GM23338 (cell line): Measurements from ENCODE around the gene ZCCHC12. TPM values are rescaled to one million over a fixed set of nuclear protein-coding genes. Genes with fewer than 3 reads are reported as not detected.

Experiments
- ATAC-seq: fragments of 200-7000 bp; cut with Tn5 transposase; 3 replicates; pipeline ENCODE4 v1.9.1; 2020
- DNase-seq: peaks from one replicate; pipeline ENCODE4 v3.0.0-alpha.2; 2015; ENCODE audit warnings: low spot score
- H2AFZ ChIP-seq: fragments of 200-600 bp; sonication (generic); 2 replicates; pipeline ENCODE4 v1.8.0; 2016; ENCODE audit warnings: antibody characterized with exemption, mild to moderate bottlenecking, moderate library complexity
- H3F3A ChIP-seq: fragments of 200-600 bp; sonication (generic); replicated peaks from 2 replicates; pipeline ENCODE4 v1.8.0; 2017; ENCODE audit warnings: antibody characterized with exemption, mixed run types, low read depth
- H3K27ac ChIP-seq: fragments of 200-600 bp; sonication (generic); 2 replicates; pipeline ENCODE4 v1.6.1; 2016; ENCODE audit warnings: low read depth
- H3K27me3 ChIP-seq: fragments of 200-600 bp; sonication (generic); 2 replicates; pipeline ENCODE4 v1.8.0; 2016; ENCODE audit warnings: mild to moderate bottlenecking, mixed run types, moderate library complexity; ENCODE audit not compliant: insufficient read depth
- H3K36me3 ChIP-seq: fragments of 200-600 bp; sonication (generic); 2 replicates; pipeline ENCODE4 v1.8.0; 2016; ENCODE audit warnings: mild to moderate bottlenecking; ENCODE audit not compliant: insufficient read depth
- H3K4me1 ChIP-seq: fragments of 200-600 bp; sonication (generic); 2 replicates; pipeline ENCODE4 v1.8.0; 2016; ENCODE audit warnings: mild to moderate bottlenecking, moderate library complexity; ENCODE audit not compliant: insufficient read depth
- H3K4me2 ChIP-seq: fragments of 200-600 bp; sonication (generic); 2 replicates; pipeline ENCODE4 v1.7.1; 2017; ENCODE audit warnings: mixed run types
- H3K4me3 ChIP-seq: fragments of 200-600 bp; sonication (generic); 2 replicates; pipeline ENCODE4 v1.6.1; 2016; ENCODE audit warnings: mixed run types
- H3K79me2 ChIP-seq: fragments of 200-600 bp; sonication (generic); replicated peaks from 2 replicates; pipeline ENCODE4 v1.8.0; 2017; ENCODE audit warnings: mild to moderate bottlenecking; ENCODE audit not compliant: insufficient read depth
- H3K9me2 ChIP-seq: fragments of 200-600 bp; sonication (generic); 2 replicates; pipeline ENCODE4 v1.8.0; 2017; ENCODE audit not compliant: insufficient read depth
- H4K20me1 ChIP-seq: fragments of 200-600 bp; sonication (generic); replicated peaks from 2 replicates; pipeline ENCODE4 v1.8.0; 2017; ENCODE audit warnings: mild to moderate bottlenecking; ENCODE audit not compliant: insufficient read depth
- H3K27ac Mint-ChIP-seq: 2 replicates; pipeline ENCODE4 v1.8.0; 2020; ENCODE audit warnings: inconsistent platforms, mild to moderate bottlenecking, moderate library complexity, mixed read lengths
- H3K27me3 Mint-ChIP-seq: 3 replicates; pipeline ENCODE4 v1.8.0; 2022; ENCODE audit warnings: low read depth, mild to moderate bottlenecking, moderate library complexity, mixed read lengths, inconsistent platforms; ENCODE audit not compliant: insufficient read depth, poor library complexity
- H3K36me3 Mint-ChIP-seq: 3 replicates; pipeline ENCODE4 v1.8.0; 2021; ENCODE audit warnings: low read depth, mild to moderate bottlenecking, inconsistent platforms, moderate library complexity, mixed read lengths
- H3K4me1 Mint-ChIP-seq: 3 replicates; pipeline ENCODE4 v1.8.0; 2020; ENCODE audit warnings: mild to moderate bottlenecking, inconsistent platforms, mixed read lengths
- H3K4me3 Mint-ChIP-seq: 3 replicates; pipeline ENCODE4 v1.8.0; 2021; ENCODE audit warnings: moderate library complexity, mild to moderate bottlenecking, inconsistent platforms, mixed read lengths
- H3K9me3 Mint-ChIP-seq: 3 replicates; pipeline ENCODE4 v1.8.0; 2020; ENCODE audit warnings: moderate library complexity, mild to moderate bottlenecking, inconsistent platforms, mixed read lengths
- CREB1 ChIP-seq: fragments of 250-450 bp; sonication (Bioruptor Pico); IDR thresholded peaks from 2 replicates; pipeline ENCODE4 v1.5.0; 2020; ENCODE audit warnings: low read depth, mild to moderate bottlenecking, moderate library complexity
- CTCF ChIP-seq, 2 experiments: fragments of 200-600 bp in 1 of 2; sonication (generic) in 1 of 2; conservative IDR thresholded peaks; 2 replicates each; pipeline versions ENCODE4 v1.5.1 to v1.6.1; 2016 to 2017; ENCODE audit warnings: antibody characterized with exemption in 2 of 2, low read depth in 2 of 2, mild to moderate bottlenecking in 2 of 2, moderate library complexity in 1 of 2
- ETS1 ChIP-seq: IDR thresholded peaks from 2 replicates; pipeline ENCODE4 v1.6.1; 2016; ENCODE audit warnings: antibody characterized with exemption
- EZH2 ChIP-seq: fragments of 200-600 bp; sonication (generic); IDR thresholded peaks from one replicate; pipeline ENCODE4 v1.8.0; 2017; ENCODE audit warnings: antibody characterized with exemption, mild to moderate bottlenecking, low read depth; ENCODE audit not compliant: unreplicated experiment
- EZH2phosphoT487 ChIP-seq: fragments of 200-600 bp; sonication (generic); IDR thresholded peaks from one replicate; pipeline ENCODE4 v1.8.1; 2018; ENCODE audit warnings: antibody characterized with exemption; ENCODE audit not compliant: unreplicated experiment
- JUNB ChIP-seq: IDR thresholded peaks from one replicate; pipeline ENCODE4 v1.6.1; 2016; ENCODE audit warnings: antibody characterized with exemption; ENCODE audit not compliant: unreplicated experiment
- NANOG ChIP-seq: IDR thresholded peaks from 2 replicates; pipeline ENCODE4 v1.6.1; 2016; ENCODE audit warnings: antibody characterized with exemption, borderline replicate concordance
- REST ChIP-seq: IDR thresholded peaks from one replicate; pipeline ENCODE4 v1.6.1; 2018; ENCODE audit warnings: antibody characterized with exemption; ENCODE audit not compliant: unreplicated experiment
- STAT1 ChIP-seq: IDR thresholded peaks from one replicate; pipeline ENCODE4 v1.6.1; 2016; ENCODE audit warnings: antibody characterized with exemption; ENCODE audit not compliant: unreplicated experiment
- ZNF331 ChIP-seq: fragments of 250-450 bp; sonication (Bioruptor Pico); IDR thresholded peaks from 2 replicates; pipeline ENCODE4 v1.5.0; 2020; ENCODE audit warnings: low read depth, mild to moderate bottlenecking, moderate library complexity
- polyA plus RNA-seq: library from polyadenylated mRNA; unstranded; fragments of >200 nt; fragmentation: Nextera tagmentation; extraction: Ambion mirVana; gene quantifications from 2 replicates; pipeline ENCODE4 v1.2.1, GENCODE V29; 2016
- total RNA-seq: library from RNA; depleted of rRNA; stranded (reverse); fragments of >200 nt; shearing (Covaris generic); gene quantifications from 2 replicates; pipeline ENCODE4 v1.2.3, GENCODE V29; 2014

ZCCHC12 gene
- total and polyA plus RNA-seq, 2 experiments from 2014 or later = 0.32 to 0.38 TPM

GRCh38 chrX:118865231-118865630 lies 41.6 kb downstream of the ZCCHC12 start:
- H3K4me2 ChIP-seq = no peak overlapping the region
- Mint-ChIP-seq H3K27me3 (peaks cover 4% of the 10 kb centered on the region), H3K4me1 (peaks cover 5% of the 10 kb centered on the region; the same call in 2 of the 3 replicates), H3K36me3 (no peaks in the 10 kb centered on the region), H3K4me3 (no peak overlapping the region), H3K27ac (no peak overlapping the region), H3K9me3 (no peaks in the 10 kb centered on the region)
- no peak overlapping the region for H3K27ac ChIP-seq
- H2AFZ ChIP-seq = no peak overlapping the region
- TF ChIP-seq REST (no peak), STAT1 (no peak), CTCF (conservative IDR thresholded peaks at IDR 0.05; ENCODE audit: low read depth in 2 of 2) (no peak), JUNB (no peak), EZH2 (no peak), EZH2phosphoT487 (no peak), ZNF331 (CRISPR knock-in tag) (no peak), ETS1 (no peak), NANOG (no peak), CREB1 (CRISPR knock-in tag) (no peak)
- no peaks in the 10 kb centered on the region for H3K27me3 ChIP-seq
- no peaks in the 10 kb centered on the region for H3F3A ChIP-seq
- DNase-seq (no peak), ATAC-seq (no peak)
- H4K20me1 ChIP-seq = no peaks in the 10 kb centered on the region
- H3K9me2 ChIP-seq = no peaks in the 10 kb centered on the region
- H3K4me1 ChIP-seq = no peaks in the 10 kb centered on the region
- H3K79me2 ChIP-seq = no peaks in the 10 kb centered on the region
- no peaks in the 10 kb centered on the region for H3K36me3 ChIP-seq
- no peak overlapping the region for H3K4me3 ChIP-seq
